ENCODE measurements around the gene LOC101059915.
A peak's percentile ranks its signal among the peaks of the same experiment; 100 is the strongest.
"Not testable (repeated sequence)": the region's sequence is repeated elsewhere in the genome, so short reads cannot be mapped to it uniquely, and the experiment has no call there.

LOC101059915 gene

GRCh38 chrX:71644406-71644805 is 22.9 kb upstream of the LOC101059915 start:
- not testable (repeated sequence) for DNase-seq

GRCh38 chrX:71650333-71650969 is 16.9 kb upstream of the LOC101059915 start:
- no peak for DNase-seq

- no peak for DNase-seq
Observed at GRCh38 chrX:71652405-71652804, 14.9 kb upstream of the LOC101059915 start.

GRCh38 chrX:71653344-71653743 is 14.0 kb upstream of the LOC101059915 start:
- no peak for DNase-seq

DNA sequence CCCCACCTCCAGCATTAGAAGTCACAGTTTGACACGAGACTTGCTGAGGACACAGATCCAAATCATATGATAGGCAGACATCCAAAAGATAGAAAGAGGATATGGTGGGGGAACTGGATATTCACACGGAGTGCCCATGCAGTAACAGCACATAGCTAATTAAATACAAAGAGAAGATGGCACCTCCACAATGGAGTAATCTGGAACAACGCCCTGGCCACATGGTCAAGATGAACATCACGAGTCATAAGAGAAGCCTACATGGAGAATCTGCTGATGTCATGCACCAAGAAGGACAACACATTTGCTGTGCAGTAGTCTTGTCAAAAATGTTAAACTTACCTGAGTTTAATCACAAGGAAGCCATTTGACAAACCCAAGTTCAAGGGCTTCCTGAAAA is 10.1 kb upstream of the LOC101059915 start:
- no peak for DNase-seq

DNA sequence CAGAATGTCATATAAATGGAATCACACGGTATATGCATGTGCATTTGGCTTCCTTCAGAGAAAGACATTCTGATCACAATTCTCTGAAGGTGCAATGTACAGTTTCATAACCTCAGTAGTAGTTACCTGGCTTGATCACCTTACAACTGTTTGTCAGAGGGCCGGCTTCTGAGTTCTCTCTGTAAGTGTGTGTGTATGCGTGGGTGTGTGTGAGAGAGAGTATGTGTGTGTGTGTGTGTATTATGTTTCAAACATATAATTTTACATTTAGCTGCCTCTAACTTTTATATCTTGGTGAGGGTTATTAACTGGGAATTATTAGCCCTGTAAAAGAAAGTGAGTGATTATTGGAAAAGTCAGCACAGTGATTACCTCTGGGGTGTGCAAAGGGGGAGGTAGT is 8.0 kb upstream of the LOC101059915 start:
- DNase-seq: no peak

DNA sequence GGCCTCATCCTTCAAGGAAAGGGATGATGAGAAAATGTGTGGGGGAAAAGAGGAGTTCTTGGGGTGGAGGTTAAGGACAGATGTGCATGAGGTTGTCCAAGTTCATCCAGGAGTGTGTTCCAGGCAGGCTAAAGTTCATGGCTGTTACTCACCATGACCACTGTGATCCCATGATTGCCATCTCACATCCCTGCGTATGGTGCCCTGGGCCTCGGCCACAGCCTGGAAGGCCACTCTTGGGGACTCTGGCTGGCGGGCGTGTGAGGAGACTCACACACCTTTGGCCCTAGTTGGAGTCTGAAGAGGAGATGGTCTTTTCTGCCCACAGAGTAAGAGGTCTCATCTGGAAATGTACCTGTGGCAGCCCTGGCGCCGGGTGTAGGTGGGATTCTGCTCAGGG is 7.4 kb upstream of the LOC101059915 start:
- DNase-seq: no peak

DNA sequence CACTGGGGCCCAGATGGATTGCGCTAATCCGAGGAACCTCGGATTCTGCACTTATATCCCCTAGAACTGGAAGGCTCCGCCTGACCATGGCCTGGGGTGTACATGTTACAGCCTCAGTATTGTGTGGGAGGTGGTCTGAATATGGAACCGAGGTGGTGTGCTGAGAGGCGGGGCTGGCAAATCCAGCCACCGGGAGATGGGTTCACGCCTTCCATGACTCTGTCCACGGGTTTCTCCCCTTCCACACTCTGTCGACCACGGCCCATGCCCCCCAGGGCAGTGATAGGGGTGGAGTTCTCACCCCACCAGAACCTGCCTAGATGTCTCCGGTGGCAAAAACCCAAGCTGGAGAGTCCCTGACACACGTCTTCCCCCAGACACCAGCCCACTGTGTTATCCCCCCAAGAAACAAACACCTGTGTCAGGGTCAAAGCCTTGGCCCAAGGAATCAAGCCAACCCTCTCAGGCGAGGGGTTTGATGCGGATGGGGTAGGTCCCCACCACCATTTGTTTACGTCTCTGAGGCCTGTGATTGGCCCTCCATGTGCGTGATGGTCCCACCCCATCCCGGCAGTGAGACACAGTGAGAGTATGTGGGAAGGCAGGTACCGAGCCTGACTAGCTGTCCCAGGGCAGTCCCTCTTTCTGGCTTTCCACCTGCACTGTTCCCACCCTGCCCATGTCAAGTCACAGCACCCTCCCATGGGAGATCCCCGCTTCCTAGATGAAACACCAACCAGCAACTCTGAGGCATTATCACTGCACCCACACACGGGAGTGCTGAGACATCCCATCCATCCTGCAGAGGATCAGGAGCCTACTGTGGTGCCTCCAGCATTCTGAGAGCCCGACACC is 6.6 kb upstream of the LOC101059915 start:
- DNase-seq: no peak

DNA sequence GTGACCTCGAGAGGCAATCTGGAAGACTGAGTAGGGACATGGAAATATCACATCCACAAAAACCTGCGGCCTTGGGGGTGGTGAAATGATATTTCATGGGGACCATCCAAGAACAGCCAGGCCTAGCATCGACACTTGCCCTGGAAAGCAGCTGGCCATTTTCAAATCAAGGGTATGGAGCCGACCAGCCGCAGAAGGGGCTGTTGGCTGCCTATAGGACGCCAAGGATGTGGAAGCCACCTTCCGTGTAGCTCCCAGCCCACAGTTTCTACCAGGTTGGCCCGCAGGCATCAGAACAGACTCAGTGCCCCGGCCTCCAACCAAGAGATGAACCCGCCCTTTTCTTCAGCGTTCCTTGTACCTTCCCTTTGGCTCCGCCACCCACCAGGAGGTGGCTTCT is 5.4 kb upstream of the LOC101059915 start:
- DNase-seq: no peak

DNA sequence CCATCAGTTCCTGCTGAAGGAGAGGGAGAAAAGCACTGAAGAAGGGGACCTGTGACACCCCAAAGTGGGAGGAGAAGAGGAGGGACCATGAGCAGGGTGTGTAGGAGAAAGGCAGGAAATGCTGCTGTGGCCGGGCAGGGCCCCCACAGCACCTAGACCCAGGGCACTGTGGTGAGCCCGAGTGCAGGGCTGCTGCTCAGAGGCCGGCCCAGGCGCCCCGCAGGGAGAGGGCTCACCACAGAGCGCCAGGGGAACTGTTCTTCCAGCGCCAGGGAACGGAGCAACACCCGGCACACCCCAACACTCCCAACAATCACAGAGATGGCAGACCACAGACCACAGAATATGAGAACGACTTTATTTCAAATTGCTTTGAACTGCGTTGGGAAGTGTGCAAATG is 4.7 kb upstream of the LOC101059915 start:
- DNase-seq: not testable (repeated sequence)

- DNase-seq: not testable (repeated sequence)
Observed at GRCh38 chrX:71663238-71663637, 4.1 kb upstream of the LOC101059915 start.

DNA sequence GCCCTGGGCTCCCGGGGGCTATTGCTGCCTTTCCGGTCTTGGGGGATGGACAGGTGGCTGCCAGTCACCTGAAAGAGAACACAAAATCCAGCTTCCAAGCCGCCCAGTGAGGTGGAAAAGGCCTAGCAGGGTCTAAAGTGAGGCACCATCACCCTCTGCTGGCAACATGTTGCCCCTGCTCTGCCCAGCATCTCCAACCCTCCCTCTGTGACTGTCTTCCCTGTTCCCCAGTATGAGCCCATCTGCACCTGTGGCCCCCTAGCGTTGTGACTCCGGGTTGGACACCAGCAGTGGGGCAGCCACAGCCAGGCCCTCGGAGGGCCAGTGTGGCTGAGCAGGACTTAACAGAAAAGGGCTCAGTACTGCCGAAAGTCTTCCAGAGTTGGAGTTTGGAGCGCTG is 3.1 kb upstream of the LOC101059915 start:
- peak in 1 of 2 donors; percentile 17 for DNase-seq

GRCh38 chrX:71664889-71665491 is 2.4 kb upstream of the LOC101059915 start:
- no peak for DNase-seq

DNA sequence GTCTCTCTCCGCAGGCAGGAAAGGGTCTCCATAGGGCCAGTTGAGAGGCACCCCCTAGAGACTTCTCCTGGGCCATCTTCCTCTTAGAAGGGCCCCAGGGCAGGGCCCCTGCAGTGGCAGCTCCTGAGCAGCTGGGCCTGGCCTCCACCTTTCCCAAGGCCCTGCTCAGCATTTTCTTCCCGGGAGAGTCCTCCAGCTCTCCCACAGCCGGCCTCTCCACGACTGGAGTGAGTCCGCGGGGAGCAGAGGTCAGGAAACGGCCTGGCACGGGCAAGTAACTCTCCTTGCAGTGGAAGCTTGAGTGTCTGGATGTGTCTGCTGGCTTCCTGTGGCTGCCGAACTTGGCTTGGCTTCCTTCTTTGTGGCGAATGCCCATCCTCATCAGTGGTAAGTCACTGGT is 1.6 kb upstream of the LOC101059915 start:
- no peak for DNase-seq

DNA sequence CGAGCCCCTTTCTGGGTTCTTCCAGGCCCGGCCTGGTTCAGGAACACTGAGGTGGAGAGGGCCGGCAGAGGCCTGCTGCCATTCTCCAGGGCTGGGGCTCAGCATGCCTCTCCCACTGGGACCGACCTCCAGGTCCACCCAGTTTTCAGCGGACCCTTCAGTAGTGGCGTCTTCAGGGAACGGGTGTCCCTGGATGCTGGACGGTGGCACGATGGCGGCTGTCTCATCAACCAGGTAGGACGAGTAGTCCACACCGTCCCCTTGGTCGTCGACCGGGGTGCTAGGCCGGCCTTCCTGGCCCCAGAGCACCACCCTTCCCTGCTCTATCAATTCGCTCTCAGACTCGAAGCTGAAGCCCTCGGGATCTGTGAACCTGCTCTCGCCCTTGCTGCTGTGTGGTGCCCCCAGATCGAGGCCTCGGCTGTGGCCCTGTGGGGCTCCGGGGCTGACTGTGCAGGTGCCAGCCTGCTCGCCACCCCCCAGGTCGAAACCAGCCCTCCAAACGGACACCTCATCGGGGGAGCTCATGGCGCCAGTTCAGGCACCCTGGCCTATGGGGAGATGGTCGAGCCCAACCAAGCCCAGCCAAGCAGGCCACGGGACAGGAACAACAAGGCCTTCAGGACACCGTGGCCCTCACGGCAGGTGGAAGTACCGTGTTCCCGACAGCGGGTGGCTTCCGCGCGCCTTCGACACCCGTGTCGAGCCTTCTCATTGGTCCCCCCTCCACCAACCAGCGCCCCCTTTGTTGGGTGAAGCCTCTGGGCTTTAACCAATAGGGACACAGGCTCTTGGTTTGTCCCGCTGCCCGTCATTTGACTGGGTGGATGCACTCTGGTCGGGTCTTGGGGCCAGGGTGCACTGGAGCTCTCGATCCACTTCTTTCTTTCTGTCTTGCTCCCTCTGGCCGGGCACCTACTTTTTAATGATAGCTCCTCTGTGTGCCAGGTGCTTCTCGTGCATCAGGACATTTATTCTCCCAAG is 814 bp upstream of the LOC101059915 start:
- no peak for DNase-seq

DNA sequence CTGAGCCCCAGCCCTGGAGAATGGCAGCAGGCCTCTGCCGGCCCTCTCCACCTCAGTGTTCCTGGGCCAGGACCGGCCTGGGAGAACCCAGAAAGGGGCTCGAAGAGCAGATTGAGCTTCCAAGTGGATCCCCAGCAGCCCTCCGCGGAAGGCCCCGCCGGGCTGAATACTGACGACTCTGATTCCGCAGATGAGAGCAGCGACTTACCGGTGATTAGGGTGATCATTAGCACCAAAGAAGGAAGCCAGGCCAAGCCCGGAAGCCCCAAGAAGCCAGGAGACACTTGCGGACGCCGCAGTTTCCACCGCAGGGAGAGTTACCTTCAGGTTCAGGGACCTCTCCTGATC is 876 bp downstream of the LOC101059915 start:
- no peak for DNase-seq

- DNase-seq: no peak
Observed at GRCh38 chrX:71669492-71669891, 2.1 kb downstream of the LOC101059915 start.

DNA sequence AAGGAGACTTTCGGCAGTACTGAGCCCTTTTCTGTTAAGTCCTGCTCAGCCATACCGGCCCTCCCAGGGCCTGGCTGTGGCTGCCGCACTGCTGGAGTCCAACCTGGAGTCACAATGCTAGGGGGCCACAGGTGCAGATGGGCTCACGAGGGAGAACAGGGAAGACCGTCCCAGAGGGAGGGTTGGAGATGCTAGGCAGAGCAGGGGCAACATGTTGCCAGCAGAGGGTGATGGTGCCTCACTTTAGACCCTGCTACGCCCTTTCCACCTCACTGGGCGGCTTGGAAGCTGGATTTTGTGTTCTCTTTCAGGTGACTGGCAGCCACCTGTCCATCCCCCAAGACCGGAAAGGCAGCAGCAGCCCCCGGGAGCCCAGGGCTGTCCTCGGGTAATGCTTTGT is 2.6 kb downstream of the LOC101059915 start:
- not testable (repeated sequence) for DNase-seq

GRCh38 chrX:71671043-71671780 is 3.9 kb downstream of the LOC101059915 start:
- no peak for DNase-seq

GRCh38 chrX:71671938-71672337 is 4.6 kb downstream of the LOC101059915 start:
- no peak for DNase-seq

DNA sequence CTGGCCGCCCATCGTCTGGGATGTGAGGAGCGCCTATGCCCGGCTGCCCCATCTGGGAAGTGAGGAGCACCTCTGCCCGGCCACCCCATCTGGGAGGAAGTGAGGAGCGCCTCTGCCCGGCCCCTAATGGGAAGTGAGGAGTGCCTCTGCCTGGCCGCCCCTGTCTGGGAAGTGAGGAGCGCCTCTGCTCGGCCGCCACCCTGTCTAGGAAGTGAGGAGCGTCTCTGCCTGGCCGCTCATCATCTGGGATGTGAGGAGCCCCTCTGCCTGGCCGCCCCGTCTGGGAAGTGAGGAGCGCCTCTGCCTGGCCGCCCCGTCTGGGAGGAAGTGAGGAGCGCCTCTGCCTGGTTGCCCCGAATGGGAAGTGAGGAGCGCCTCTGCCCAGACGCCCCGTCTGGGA is 8.3 kb downstream of the LOC101059915 start:
- DNase-seq: not testable (repeated sequence)

Data from bone marrow (tissue), 2 donors.